Endothelial cell of umbilical vein (primary cell): ENCODE results near the gene RHOF. TPM values are rescaled to one million over a fixed set of nuclear protein-coding genes. Genes with fewer than 3 reads are reported as not detected.

Experiments used
- BruUV-seq: library from RNA; stranded (reverse); fragments of 400-500 nt; replicated peaks from 2 replicates; lab custom pipeline; 2021; lab: Mats Ljungman, UMichigan
- CTCF ChIA-PET: fragments of 300-600, 350-600 bp; sonication (Branson Sonifier 250); formaldehyde crosslinking; loops from one replicate; lab custom pipeline; 2021; ENCODE audit warnings: antibody characterized with exemption, inconsistent platforms; lab: Charles Lee
- POLR2A ChIA-PET: fragments of 300-600, 350-600 bp; sonication (Branson Sonifier 250); formaldehyde crosslinking; loops from one replicate; lab custom pipeline; 2021; ENCODE audit warnings: antibody characterized with exemption, inconsistent platforms; lab: Charles Lee
- DNase-seq: peaks from one replicate; pipeline ENCODE4 v3.0.0-alpha.2; 2011; ENCODE audit warnings: low read depth, low spot score
- FAIRE-seq: peaks from 2 replicates; lab custom pipeline; 2011; peaks lifted over from hg19 to GRCh38; lab: Jason Lieb, UNC
- H2AFZ ChIP-seq: 2 replicates; pipeline ENCODE4 v1.6.0; 2012; ENCODE audit warnings: low read depth, low read length, control low read depth, inconsistent platforms
- H3K27ac ChIP-seq: 2 replicates; pipeline ENCODE4 v1.5.1; 2011; ENCODE audit warnings: low read depth, mild to moderate bottlenecking, control low read depth, low read length, moderate library complexity; ENCODE audit not compliant: insufficient read depth
- H3K27me3 ChIP-seq, 2 experiments: 2 replicates each; pipeline versions ENCODE4 v1.6.0 to v1.6.1; 2011; ENCODE audit warnings: low read length in 2 of 2, mixed read lengths in 1 of 2; ENCODE audit not compliant: control insufficient read depth in 2 of 2, insufficient read depth in 2 of 2
- H3K36me3 ChIP-seq, 2 experiments: 2 replicates in 1 of 2; 3 replicates in 1 of 2; pipeline ENCODE4 v1.5.1; 2011; ENCODE audit warnings: low read length in 2 of 2, mild to moderate bottlenecking in 1 of 2, moderate library complexity in 1 of 2; ENCODE audit not compliant: control insufficient read depth in 2 of 2, insufficient read depth in 2 of 2; ENCODE audit errors: extremely low read depth in 1 of 2
- H3K4me1 ChIP-seq: 3 replicates; pipeline ENCODE4 v1.5.1; 2011; ENCODE audit warnings: mild to moderate bottlenecking, low read length; ENCODE audit not compliant: control insufficient read depth, insufficient read depth; ENCODE audit errors: extremely low read depth
- H3K4me2 ChIP-seq: 2 replicates; pipeline ENCODE4 v1.6.1; 2011; ENCODE audit warnings: low read length, control low read depth, mixed read lengths; ENCODE audit not compliant: insufficient read depth
- H3K4me3 ChIP-seq, 3 experiments: fragments of 200-600 bp in 1 of 3; sonication (generic), shearing (Covaris generic) in 1 of 3; replicated peaks in 1 of 3; 2 replicates each; pipeline ENCODE4 v1.5.1; 2011 to 2016; ENCODE audit warnings: control low read depth in 3 of 3, low read length in 3 of 3, mild to moderate bottlenecking in 2 of 3, inconsistent platforms in 1 of 3, low read depth in 1 of 3, moderate library complexity in 1 of 3; ENCODE audit not compliant: insufficient read depth in 1 of 3
- H3K79me2 ChIP-seq: 2 replicates; pipeline ENCODE4 v1.6.0; 2012; ENCODE audit warnings: low read length, inconsistent platforms; ENCODE audit not compliant: control insufficient read depth, insufficient read depth
- H3K9ac ChIP-seq: replicated peaks from 2 replicates; pipeline ENCODE3; 2011; ENCODE audit warnings: low read length, control low read depth; ENCODE audit not compliant: insufficient read depth; ENCODE audit errors: extremely low read depth
- H3K9me1 ChIP-seq: replicated peaks from 3 replicates; pipeline ENCODE4 v1.6.0; 2011; ENCODE audit warnings: mild to moderate bottlenecking, low read length; ENCODE audit not compliant: control insufficient read depth, insufficient read depth; ENCODE audit errors: extremely low read depth
- H3K9me3 ChIP-seq: replicated peaks from 2 replicates; pipeline ENCODE4 v1.5.1; 2012; ENCODE audit warnings: low read length, inconsistent platforms; ENCODE audit not compliant: control insufficient read depth, insufficient read depth
- H4K20me1 ChIP-seq: replicated peaks from 2 replicates; pipeline ENCODE3; 2011; ENCODE audit warnings: mild to moderate bottlenecking, low read length; ENCODE audit not compliant: control insufficient read depth, insufficient read depth; ENCODE audit errors: extremely low read depth
- EZH2 ChIP-seq: IDR thresholded peaks from 2 replicates; pipeline ENCODE4 v1.6.1; 2012; ENCODE audit warnings: borderline replicate concordance, low read depth, mild to moderate bottlenecking, moderate library complexity, low read length, inconsistent platforms; ENCODE audit not compliant: severe bottlenecking
- FOS ChIP-seq: IDR thresholded peaks from 2 replicates; pipeline ENCODE4 v1.6.1; 2011; ENCODE audit warnings: mild to moderate bottlenecking, low read length, moderate library complexity, borderline replicate concordance; ENCODE audit not compliant: insufficient read depth
- GATA2 ChIP-seq: IDR thresholded peaks from 2 replicates; pipeline ENCODE4 v1.7.0; 2011; ENCODE audit warnings: low read depth, mild to moderate bottlenecking, moderate library complexity, mixed read lengths, low read length; ENCODE audit not compliant: insufficient read length, insufficient read depth
- JUN ChIP-seq: IDR thresholded peaks from 2 replicates; pipeline ENCODE4 v1.6.1; 2011; ENCODE audit warnings: borderline replicate concordance, low read depth; ENCODE audit not compliant: insufficient read length, insufficient read depth
- MYC ChIP-seq: IDR thresholded peaks from one replicate; pipeline ENCODE4 v1.6.1; 2011; ENCODE audit warnings: mild to moderate bottlenecking, low read depth, low read length
- POLR2A ChIP-seq: IDR thresholded peaks from 2 replicates; pipeline ENCODE4 v1.6.1; 2012; ENCODE audit warnings: low read depth, mild to moderate bottlenecking, control low read depth, low read length
- POLR2AphosphoS5 ChIP-seq: IDR thresholded peaks from 2 replicates; pipeline ENCODE4 v1.6.1; 2012; ENCODE audit warnings: low read depth, mild to moderate bottlenecking, control low read depth, low read length, moderate library complexity; ENCODE audit not compliant: insufficient read depth
- dilution Hi-C: fragments of 300-500 bp; cut with MboI; formaldehyde crosslinking; loops from one replicate; pipeline ENCODE4 v1.15.0; 2019; ENCODE audit warnings: low sequenced_read_pairs; ENCODE audit not compliant: extremely low pct_ligation_motif_present
- intact Hi-C: fragments of 100-400 bp; cut with micrococcal nuclease; formaldehyde crosslinking; loops from one replicate; pipeline ENCODE4 v1.10.0; 2022
- polyA plus RNA-seq, 4 experiments: library from polyadenylated mRNA; depleted of rRNA in 3 of 4; stranded (reverse) in 3 of 4; unstranded in 1 of 4; fragments of >200 nt; gene quantifications; 2 replicates each; pipeline versions ENCODE4 v1.2.1 to v1.2.3, GENCODE V29; 2011 to 2012; ENCODE audit warnings: missing spikeins in 1 of 4
- total RNA-seq: library from RNA; stranded (reverse); gene quantifications from 2 replicates; pipeline ENCODE4 v1.2.3, GENCODE V29; 2021
- TF ChIP-seq, protein P1 (sequence below): IDR thresholded peaks from 2 replicates; pipeline ENCODE4 v1.6.1; 2011; ENCODE audit not compliant: insufficient read depth, insufficient read length
- TF ChIP-seq, protein P2 (sequence below), 2 donors: IDR thresholded peaks; 1 replicate in 1 of 2; 2 replicates in 1 of 2; pipeline ENCODE4 v1.5.1; 2011; ENCODE audit warnings: low read length in 2 of 2, mild to moderate bottlenecking in 2 of 2, moderate library complexity in 2 of 2, control low read depth in 1 of 2, inconsistent platforms in 1 of 2, low read depth in 1 of 2; ENCODE audit not compliant: insufficient read depth in 1 of 2; ENCODE audit errors: extremely low read depth in 1 of 2

Gene RHOF
- total and polyA plus RNA-seq, 2 donors (not counting 3 experiments of a cell fraction or from before 2014, with no cell fraction given): 9.3 to 22.3 TPM

DNA sequence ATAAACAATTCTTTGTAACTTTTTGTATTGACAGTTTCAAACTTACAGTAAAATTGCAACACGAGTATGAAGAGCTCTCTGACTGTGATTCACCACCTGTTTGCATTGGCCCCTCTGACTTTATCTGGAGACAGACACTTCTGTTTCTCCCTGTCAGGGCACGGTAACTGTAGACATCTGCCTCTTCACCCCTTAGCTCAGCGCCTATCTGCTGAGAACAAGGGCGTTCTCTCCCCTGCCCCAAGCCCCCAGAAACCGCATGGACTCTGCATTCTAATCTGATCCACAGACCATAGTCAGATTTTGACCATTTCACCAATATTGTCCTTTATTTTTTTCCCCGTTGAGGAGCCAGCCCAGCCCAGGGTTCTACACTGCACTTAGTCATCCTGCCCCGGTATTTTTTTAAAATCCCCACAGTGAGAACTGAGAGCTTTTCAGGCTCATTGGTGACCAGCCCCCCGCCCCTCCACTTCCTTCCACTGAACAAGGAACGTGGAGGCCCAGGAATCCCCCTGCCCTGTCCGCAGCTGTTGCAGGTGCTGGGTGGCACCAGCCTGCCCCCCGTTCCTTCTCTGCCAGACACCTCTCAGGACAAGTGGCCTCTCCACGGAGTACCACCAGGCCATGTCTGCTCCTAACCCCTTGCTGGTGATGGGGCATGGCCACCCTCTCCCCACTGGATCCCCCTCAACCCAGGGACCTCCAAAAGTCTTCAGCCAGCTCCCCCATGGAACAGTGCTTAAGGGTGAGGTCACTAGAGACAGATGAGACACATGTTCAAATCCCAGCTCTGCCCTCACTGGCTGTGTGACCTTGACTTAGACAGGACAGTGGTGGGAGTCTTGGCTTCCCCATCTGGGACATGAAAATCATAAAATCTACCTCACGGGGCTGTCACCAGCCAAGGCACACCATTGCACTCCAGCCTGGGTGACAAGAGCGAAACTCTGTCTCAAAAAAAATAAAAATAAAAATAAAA lies 11.2 kb downstream of the RHOF start:
- Histone ChIP-seq H4K20me1 (no peaks in the 10 kb centered on the region), H3K9me3 (no peaks in the 10 kb centered on the region), H3K4me2 (no peak overlapping the region), H3K9me1 (no peaks in the 10 kb centered on the region), H3K79me2 (no peaks in the 10 kb centered on the region), H3K9ac (no peak overlapping the region), H3K27ac (no peak overlapping the region), H2AFZ (no peak overlapping the region), H3K36me3 (no peaks in the 10 kb centered on the region), H3K4me3 (no peak overlapping the region), H3K4me1 (peaks cover 11% of the 10 kb centered on the region), H3K27me3 (no peaks in the 10 kb centered on the region)
- dilution Hi-C loops (no loop called here), intact Hi-C loops (no loop called here)
- FAIRE-seq: no peak
- BruUV-seq: no TSS peak
- ChIA-PET CTCF (interaction anchor here (0.9 to 10.2 kb wide), 5 partner anchors 11 to 230 kb away, joined by 3 to 173 read pairs (median 4); partner anchors contain the start of gene RHOF), POLR2A (interaction anchor here (0.6 kb wide), 1 partner anchor 60 kb away, joined by 11 read pairs; no protein-coding TSS in a partner anchor)
- TF ChIP-seq MYC: no peak
- TF ChIP-seq GATA2: no peak
- no peak for TF ChIP-seq POLR2A
- no peak for TF ChIP-seq EZH2
- TF ChIP-seq, protein P1, sequence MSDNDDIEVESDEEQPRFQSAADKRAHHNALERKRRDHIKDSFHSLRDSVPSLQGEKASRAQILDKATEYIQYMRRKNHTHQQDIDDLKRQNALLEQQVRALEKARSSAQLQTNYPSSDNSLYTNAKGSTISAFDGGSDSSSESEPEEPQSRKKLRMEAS: no peak
- TF ChIP-seq, protein P2, sequence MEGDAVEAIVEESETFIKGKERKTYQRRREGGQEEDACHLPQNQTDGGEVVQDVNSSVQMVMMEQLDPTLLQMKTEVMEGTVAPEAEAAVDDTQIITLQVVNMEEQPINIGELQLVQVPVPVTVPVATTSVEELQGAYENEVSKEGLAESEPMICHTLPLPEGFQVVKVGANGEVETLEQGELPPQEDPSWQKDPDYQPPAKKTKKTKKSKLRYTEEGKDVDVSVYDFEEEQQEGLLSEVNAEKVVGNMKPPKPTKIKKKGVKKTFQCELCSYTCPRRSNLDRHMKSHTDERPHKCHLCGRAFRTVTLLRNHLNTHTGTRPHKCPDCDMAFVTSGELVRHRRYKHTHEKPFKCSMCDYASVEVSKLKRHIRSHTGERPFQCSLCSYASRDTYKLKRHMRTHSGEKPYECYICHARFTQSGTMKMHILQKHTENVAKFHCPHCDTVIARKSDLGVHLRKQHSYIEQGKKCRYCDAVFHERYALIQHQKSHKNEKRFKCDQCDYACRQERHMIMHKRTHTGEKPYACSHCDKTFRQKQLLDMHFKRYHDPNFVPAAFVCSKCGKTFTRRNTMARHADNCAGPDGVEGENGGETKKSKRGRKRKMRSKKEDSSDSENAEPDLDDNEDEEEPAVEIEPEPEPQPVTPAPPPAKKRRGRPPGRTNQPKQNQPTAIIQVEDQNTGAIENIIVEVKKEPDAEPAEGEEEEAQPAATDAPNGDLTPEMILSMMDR (IDR thresholded peaks at IDR 0.05; ENCODE audit: extremely low read depth in 1 of 2, insufficient read depth in 1 of 2, low read depth in 1 of 2, low read length in 2 of 2): no peak
- TF ChIP-seq JUN: no peak
- no peak for TF ChIP-seq FOS
- no peak for TF ChIP-seq POLR2AphosphoS5
- DNase-seq: no peak
